ENCODE results near the gene SLC66A1. TPM values are rescaled to one million over a fixed set of nuclear protein-coding genes. Genes with fewer than 3 reads are reported as not detected.

SLC66A1 gene
- polyA plus RNA-seq, 2 of the 4 experiments (the other 2 are of a cell fraction): 5.6 to 12.6 TPM

GRCh38 chr1:19323987-19324664 is 12.0 kb downstream of the SLC66A1 start:
- DNase-seq (ENCODE audit: low read depth in 1 of 2, low spot score in 1 of 2) (no peak), ATAC-seq (no peak), FAIRE-seq (no peak)
- POLR2A ChIA-PET: no interaction called here
- WGBS (ENCODE audit: missing lambda C conversion rate): 94% methylated on average over 23 of the region's 23 CpGs
- H3K4me1 ChIP-seq: no peaks in the 10 kb centered on the region
- CTCF ChIA-PET: no interaction called here
- no peak overlapping the region for H3K4me3 ChIP-seq
- H3K9me3 ChIP-seq: no peaks in the 10 kb centered on the region
- H3K27ac ChIP-seq: no peak overlapping the region
- no peak overlapping the region for H3K4me2 ChIP-seq
- TF ChIP-seq KDM1A (IDR thresholded peaks at IDR 0.05; ENCODE audit: low read depth) (no peak), HOXA7 (CRISPR knock-in tag; IDR thresholded peaks at IDR 0.05) (no peak), POLR2A (IDR thresholded peaks at IDR 0.05; ENCODE audit: low read length) (no peak), NR3C1 (IDR thresholded peaks at IDR 0.05) (no peak), USF2 (IDR thresholded peaks at IDR 0.05) (no peak), CHD4 (IDR thresholded peaks at IDR 0.05; ENCODE audit: borderline replicate concordance) (no peak), RARB (CRISPR knock-in tag; IDR thresholded peaks at IDR 0.05) (no peak), MAX (IDR thresholded peaks at IDR 0.05) (no peak), HEYL (CRISPR knock-in tag; IDR thresholded peaks at IDR 0.05) (no peak), SMC3 (IDR thresholded peaks at IDR 0.05) (no peak), ZFP36 (IDR thresholded peaks at IDR 0.05; ENCODE audit: borderline replicate concordance, partially characterized antibody) (no peak), KDM5A (IDR thresholded peaks at IDR 0.05) (no peak), NFE2L2 (conservative IDR thresholded peaks at IDR 0.05; ENCODE audit: low read length) (no peak), EHMT2 (IDR thresholded peaks at IDR 0.05; ENCODE audit: low read depth) (no peak), FOXS1 (CRISPR knock-in tag; IDR thresholded peaks at IDR 0.05) (no peak)

GRCh38 chr1:19324665-19324990 is 12.5 kb downstream of the SLC66A1 start:
- no peak overlapping the region for H3K4me3 ChIP-seq
- no peaks in the 10 kb centered on the region for H3K4me1 ChIP-seq
- ATAC-seq (no peak), DNase-seq (ENCODE audit: low read depth in 1 of 2, low spot score in 1 of 2) (no peak), FAIRE-seq (no peak)
- ChIA-PET POLR2A (no interaction called here), CTCF (no interaction called here)
- H3K4me2 ChIP-seq: no peak overlapping the region
- no peak overlapping the region for H3K27ac ChIP-seq
- TF ChIP-seq HOXB13 (CRISPR knock-in tag; IDR thresholded peaks at IDR 0.05; ENCODE audit: low read depth): no peak
- no peak for TF ChIP-seq PHF8 (IDR thresholded peaks at IDR 0.05; ENCODE audit: borderline replicate concordance, low read depth)
- TF ChIP-seq TFCP2L1 (CRISPR knock-in tag; IDR thresholded peaks at IDR 0.05): no peak
- no peak for TF ChIP-seq HOXA7 (CRISPR knock-in tag; IDR thresholded peaks at IDR 0.05)
- TF ChIP-seq CTCF (IDR thresholded peaks at IDR 0.05): no peak
- TF ChIP-seq BCL3 (IDR thresholded peaks at IDR 0.05): no peak
- TF ChIP-seq JUN (IDR thresholded peaks at IDR 0.05): no peak
- no peak for TF ChIP-seq HMGXB4 (CRISPR knock-in tag; IDR thresholded peaks at IDR 0.05; ENCODE audit: borderline replicate concordance)
- no peak for TF ChIP-seq TP53 (CRISPR knock-in tag; IDR thresholded peaks at IDR 0.05)
- TF ChIP-seq KDM5A (IDR thresholded peaks at IDR 0.05): no peak
- no peak for TF ChIP-seq FOSB (CRISPR knock-in tag; IDR thresholded peaks at IDR 0.05)
- no peaks in the 10 kb centered on the region for H3K9me3 ChIP-seq
- WGBS (ENCODE audit: missing lambda C conversion rate): 100% methylated on average over 4 of the region's 9 CpGs

All from A549 (cell line).